T-helper 9 cell (primary cell): ENCODE data around the gene TM4SF18.

ENCODE experiments used
- DNase-seq: peaks from one replicate; pipeline ENCODE4 v3.0.0-alpha.2; 2020

TM4SF18 gene

GRCh38 chr3:149325581-149325980, 7.9 kb downstream of the TM4SF18 start:
- DNase-seq, result no peak

- DNase-seq, result no peak
These were observed 9.1 kb downstream of the TM4SF18 start for GRCh38 chr3:149324332-149324731.

- DNase-seq, result no peak
These were observed 11.8 kb downstream of the TM4SF18 start for GRCh38 chr3:149321640-149322039.

GRCh38 chr3:149321136-149321535, 12.3 kb downstream of the TM4SF18 start:
- DNase-seq, result no peak

- no peak for DNase-seq
These were observed 13.7 kb downstream of the TM4SF18 start for GRCh38 chr3:149319750-149320149.

- DNase-seq, result no peak
These were observed 16.4 kb downstream of the TM4SF18 start for GRCh38 chr3:149317072-149317471.

GRCh38 chr3:149316437-149316836, 17.0 kb downstream of the TM4SF18 start:
- no peak for DNase-seq

- no peak for DNase-seq
These were observed 17.7 kb downstream of the TM4SF18 start for GRCh38 chr3:149315694-149316093.

GRCh38 chr3:149314807-149315578, 18.4 kb downstream of the TM4SF18 start:
- no peak for DNase-seq

- no peak for DNase-seq
These were observed 19.9 kb downstream of the TM4SF18 start for GRCh38 chr3:149313542-149313941.

GRCh38 chr3:149310796-149311534, 22.5 kb downstream of the TM4SF18 start:
- no peak for DNase-seq

- no peak for DNase-seq
These were observed 26.0 kb downstream of the TM4SF18 start for GRCh38 chr3:149307435-149307783.

GRCh38 chr3:149306751-149307434, 26.5 kb downstream of the TM4SF18 start:
- DNase-seq, result no peak

GRCh38 chr3:149305376-149305775, 28.1 kb downstream of the TM4SF18 start:
- DNase-seq, result no peak

- no peak for DNase-seq
These were observed 33.3 kb downstream of the TM4SF18 start for GRCh38 chr3:149299938-149300801.

- DNase-seq, result no peak
These were observed 36.5 kb downstream of the TM4SF18 start for GRCh38 chr3:149296972-149297371.

GRCh38 chr3:149292666-149293065, 40.8 kb downstream of the TM4SF18 start:
- DNase-seq, result no peak

- no peak for DNase-seq
These were observed 42.3 kb downstream of the TM4SF18 start for GRCh38 chr3:149291178-149291577.

GRCh38 chr3:149288655-149289054, 44.8 kb downstream of the TM4SF18 start:
- no peak for DNase-seq

GRCh38 chr3:149284034-149284433, 49.4 kb downstream of the TM4SF18 start:
- no peak for DNase-seq

GRCh38 chr3:149283401-149283800, 50.0 kb downstream of the TM4SF18 start:
- DNase-seq, result no peak

- DNase-seq, result no peak
These were observed 50.6 kb downstream of the TM4SF18 start for GRCh38 chr3:149282836-149283235.

- DNase-seq, result no peak
These were observed 51.1 kb downstream of the TM4SF18 start for GRCh38 chr3:149282322-149282721.
